ENCODE measurements around the gene MDM4. TPM values are rescaled to one million over a fixed set of nuclear protein-coding genes. Genes with fewer than 3 reads are reported as not detected.
"Not testable (repeated sequence)": the region's sequence is repeated elsewhere in the genome, so short reads cannot be mapped to it uniquely, and the experiment has no call there.

The MDM4 gene
- total RNA-seq, 1 donor from 2014 or later: 154 TPM

GRCh38 chr1:204483791-204484190 lies 32.4 kb upstream of the MDM4 start:
- Mint-ChIP-seq H3K36me3 (peaks cover 3% of the 10 kb centered on the region), H3K9me3 (no peaks in the 10 kb centered on the region), H3K4me1 (peaks cover 17% of the 10 kb centered on the region), H3K27ac (no peak overlapping the region), H3K27me3 (ENCODE audit: low read depth) (no peaks in the 10 kb centered on the region), H3K4me3 (no peak overlapping the region)
- TF ChIP-seq CTCF (IDR thresholded peaks at IDR 0.05; ENCODE audit: unreplicated experiment): no peak
- no peak for DNase-seq (ENCODE audit: low spot score in 2 of 2, unreplicated experiment in 2 of 2)

- H3K36me3 Mint-ChIP-seq; H3K27ac Mint-ChIP-seq; H3K27me3 Mint-ChIP-seq (ENCODE audit: low read depth); H3K9me3 Mint-ChIP-seq; DNase-seq (ENCODE audit: low spot score in 2 of 2, unreplicated experiment in 2 of 2); H3K4me1 Mint-ChIP-seq; H3K4me3 Mint-ChIP-seq: not testable (repeated sequence)
These were observed 29.5 kb upstream of the MDM4 start for GRCh38 chr1:204486513-204487255.

GRCh38 chr1:204487256-204487615 lies 29.0 kb upstream of the MDM4 start:
- no peaks in the 10 kb centered on the region for H3K27me3 Mint-ChIP-seq (ENCODE audit: low read depth)
- no peak overlapping the region for H3K4me3 Mint-ChIP-seq
- peaks cover 3% of the 10 kb centered on the region for H3K36me3 Mint-ChIP-seq
- H3K27ac Mint-ChIP-seq: no peak overlapping the region
- DNase-seq (ENCODE audit: low spot score in 2 of 2, unreplicated experiment in 2 of 2): no peak
- no peaks in the 10 kb centered on the region for H3K9me3 Mint-ChIP-seq
- peaks cover 14% of the 10 kb centered on the region for H3K4me1 Mint-ChIP-seq
- TF ChIP-seq CTCF (IDR thresholded peaks at IDR 0.05; ENCODE audit: unreplicated experiment): no peak

- Mint-ChIP-seq H3K4me1 (peaks cover 29% of the 10 kb centered on the region), H3K27me3 (ENCODE audit: low read depth) (no peaks in the 10 kb centered on the region), H3K27ac (no peak overlapping the region), H3K36me3 (peaks cover 3% of the 10 kb centered on the region), H3K4me3 (no peak overlapping the region), H3K9me3 (no peaks in the 10 kb centered on the region)
- TF ChIP-seq CTCF (IDR thresholded peaks at IDR 0.05; ENCODE audit: unreplicated experiment): no peak
- DNase-seq (ENCODE audit: low spot score in 2 of 2, unreplicated experiment in 2 of 2): no peak
These were observed 24.6 kb upstream of the MDM4 start for GRCh38 chr1:204491655-204492054.

GRCh38 chr1:204493145-204493983 lies 22.8 kb upstream of the MDM4 start:
- peak overlapping the region; percentile 90 for H3K4me3 Mint-ChIP-seq
- peak overlapping the region; percentile 98 for H3K27ac Mint-ChIP-seq
- H3K4me1 Mint-ChIP-seq: peaks cover 29% of the 10 kb centered on the region
- H3K27me3 Mint-ChIP-seq (ENCODE audit: low read depth): no peaks in the 10 kb centered on the region
- peak in 1 of 2 experiments; percentile 50 for DNase-seq (ENCODE audit: low spot score in 2 of 2, unreplicated experiment in 2 of 2)
- no peaks in the 10 kb centered on the region for H3K9me3 Mint-ChIP-seq
- peaks cover 3% of the 10 kb centered on the region for H3K36me3 Mint-ChIP-seq
- TF ChIP-seq CTCF (IDR thresholded peaks at IDR 0.05; ENCODE audit: unreplicated experiment): no peak

- DNase-seq (ENCODE audit: low spot score in 2 of 2, unreplicated experiment in 2 of 2): no peak
- Mint-ChIP-seq H3K4me1 (peaks cover 29% of the 10 kb centered on the region), H3K27ac (peak overlapping the region; percentile 98), H3K27me3 (ENCODE audit: low read depth) (no peaks in the 10 kb centered on the region), H3K9me3 (no peaks in the 10 kb centered on the region), H3K4me3 (peak overlapping the region; percentile 90), H3K36me3 (no peaks in the 10 kb centered on the region)
- no peak for TF ChIP-seq CTCF (IDR thresholded peaks at IDR 0.05; ENCODE audit: unreplicated experiment)
These were observed 22.3 kb upstream of the MDM4 start for GRCh38 chr1:204493984-204494280.

All from mesothelial cell of epicardium (in vitro differentiated cells).